NCI-H82 treated with DMSO at 0.1 percent for 48 hours (cell line): ENCODE results near the gene PRSS3.
A peak's percentile ranks its signal among the peaks of the same experiment; 100 is the strongest.
"Not testable (repeated sequence)": the region's sequence is repeated elsewhere in the genome, so short reads cannot be mapped to it uniquely, and the experiment has no call there.

Experiments used
- DNase-seq: peaks from one replicate; lab custom pipeline; 2025; ENCODE audit not compliant: unreplicated experiment; lab: John Stamatoyannopoulos, UW

PRSS3 gene

GRCh38 chr9:33795281-33795680 lies at the start of gene PRSS3:
TSS of gene PRSS3 (plus strand) at chr9:33795561. CDS start at chr9:33795574, 13 bp downstream.
- DNase-seq: no peak

GRCh38 chr9:33748633-33749304 lies 46.6 kb upstream of the PRSS3 start:
- DNase-seq: no peak

- DNase-seq: not testable (repeated sequence)
Observed at GRCh38 chr9:33749305-33749654, 46.1 kb upstream of the PRSS3 start.

GRCh38 chr9:33750307-33750838 lies 45.0 kb upstream of the PRSS3 start:
- no peak for DNase-seq

GRCh38 chr9:33750839-33751339 lies 44.5 kb upstream of the PRSS3 start:
- DNase-seq: no peak

GRCh38 chr9:33751536-33752129 lies 43.7 kb upstream of the PRSS3 start:
- no peak for DNase-seq

- DNase-seq: no peak
Observed at GRCh38 chr9:33752130-33752637, 43.2 kb upstream of the PRSS3 start.

- not testable (repeated sequence) for DNase-seq
Observed at GRCh38 chr9:33752789-33753188, 42.6 kb upstream of the PRSS3 start.

GRCh38 chr9:33759648-33760047 lies 35.7 kb upstream of the PRSS3 start:
- DNase-seq: not testable (repeated sequence)

- DNase-seq: no peak
Observed at GRCh38 chr9:33762343-33762742, 33.0 kb upstream of the PRSS3 start.

- DNase-seq: not testable (repeated sequence)
Observed at GRCh38 chr9:33763709-33764108, 31.7 kb upstream of the PRSS3 start.

GRCh38 chr9:33765411-33765810 lies 29.9 kb upstream of the PRSS3 start:
- no peak for DNase-seq

- not testable (repeated sequence) for DNase-seq
Observed at GRCh38 chr9:33770156-33770880, 25.0 kb upstream of the PRSS3 start.

- DNase-seq: not testable (repeated sequence)
Observed at GRCh38 chr9:33773135-33773534, 22.2 kb upstream of the PRSS3 start.

- DNase-seq: not testable (repeated sequence)
Observed at GRCh38 chr9:33774074-33774659, 21.2 kb upstream of the PRSS3 start.

GRCh38 chr9:33776578-33776977 lies 18.8 kb upstream of the PRSS3 start:
- DNase-seq: no peak

GRCh38 chr9:33778700-33779351 lies 16.5 kb upstream of the PRSS3 start:
- peak; percentile 60 for DNase-seq

- DNase-seq: no peak
Observed at GRCh38 chr9:33780276-33780675, 15.1 kb upstream of the PRSS3 start.

- DNase-seq: no peak
Observed at GRCh38 chr9:33781736-33782135, 13.6 kb upstream of the PRSS3 start.

- DNase-seq: no peak
Observed at GRCh38 chr9:33782395-33783152, 12.8 kb upstream of the PRSS3 start.
